Endothelial cell of umbilical vein (primary cell): ENCODE results near the gene CACNG4. TPM values are rescaled to one million over a fixed set of nuclear protein-coding genes. Genes with fewer than 3 reads are reported as not detected.

Experiments
- BruUV-seq: library from RNA; stranded (reverse); fragments of 400-500 nt; replicated peaks from 2 replicates; lab custom pipeline; 2021; lab: Mats Ljungman, UMichigan
- CTCF ChIA-PET: fragments of 300-600, 350-600 bp; sonication (Branson Sonifier 250); formaldehyde crosslinking; loops from one replicate; lab custom pipeline; 2021; ENCODE audit warnings: antibody characterized with exemption, inconsistent platforms; lab: Charles Lee
- POLR2A ChIA-PET: fragments of 300-600, 350-600 bp; sonication (Branson Sonifier 250); formaldehyde crosslinking; loops from one replicate; lab custom pipeline; 2021; ENCODE audit warnings: antibody characterized with exemption, inconsistent platforms; lab: Charles Lee
- DNase-seq: peaks from one replicate; pipeline ENCODE4 v3.0.0-alpha.2; 2011; ENCODE audit warnings: low read depth, low spot score
- FAIRE-seq: peaks from 2 replicates; lab custom pipeline; 2011; peaks lifted over from hg19 to GRCh38; lab: Jason Lieb, UNC
- H2AFZ ChIP-seq: 2 replicates; pipeline ENCODE4 v1.6.0; 2012; ENCODE audit warnings: low read depth, low read length, control low read depth, inconsistent platforms
- H3K27ac ChIP-seq: 2 replicates; pipeline ENCODE4 v1.5.1; 2011; ENCODE audit warnings: low read depth, mild to moderate bottlenecking, control low read depth, low read length, moderate library complexity; ENCODE audit not compliant: insufficient read depth
- H3K27me3 ChIP-seq, 2 experiments: 2 replicates each; pipeline versions ENCODE4 v1.6.0 to v1.6.1; 2011; ENCODE audit warnings: low read length in 2 of 2, mixed read lengths in 1 of 2; ENCODE audit not compliant: control insufficient read depth in 2 of 2, insufficient read depth in 2 of 2
- H3K36me3 ChIP-seq, 2 experiments: 2 replicates in 1 of 2; 3 replicates in 1 of 2; pipeline ENCODE4 v1.5.1; 2011; ENCODE audit warnings: low read length in 2 of 2, mild to moderate bottlenecking in 1 of 2, moderate library complexity in 1 of 2; ENCODE audit not compliant: control insufficient read depth in 2 of 2, insufficient read depth in 2 of 2; ENCODE audit errors: extremely low read depth in 1 of 2
- H3K4me1 ChIP-seq: 3 replicates; pipeline ENCODE4 v1.5.1; 2011; ENCODE audit warnings: mild to moderate bottlenecking, low read length; ENCODE audit not compliant: control insufficient read depth, insufficient read depth; ENCODE audit errors: extremely low read depth
- H3K4me2 ChIP-seq: 2 replicates; pipeline ENCODE4 v1.6.1; 2011; ENCODE audit warnings: low read length, control low read depth, mixed read lengths; ENCODE audit not compliant: insufficient read depth
- H3K4me3 ChIP-seq, 3 experiments: fragments of 200-600 bp in 1 of 3; sonication (generic), shearing (Covaris generic) in 1 of 3; replicated peaks in 1 of 3; 2 replicates each; pipeline ENCODE4 v1.5.1; 2011 to 2016; ENCODE audit warnings: control low read depth in 3 of 3, low read length in 3 of 3, mild to moderate bottlenecking in 2 of 3, inconsistent platforms in 1 of 3, low read depth in 1 of 3, moderate library complexity in 1 of 3; ENCODE audit not compliant: insufficient read depth in 1 of 3
- H3K79me2 ChIP-seq: 2 replicates; pipeline ENCODE4 v1.6.0; 2012; ENCODE audit warnings: low read length, inconsistent platforms; ENCODE audit not compliant: control insufficient read depth, insufficient read depth
- H3K9ac ChIP-seq: replicated peaks from 2 replicates; pipeline ENCODE3; 2011; ENCODE audit warnings: low read length, control low read depth; ENCODE audit not compliant: insufficient read depth; ENCODE audit errors: extremely low read depth
- H3K9me1 ChIP-seq: replicated peaks from 3 replicates; pipeline ENCODE4 v1.6.0; 2011; ENCODE audit warnings: mild to moderate bottlenecking, low read length; ENCODE audit not compliant: control insufficient read depth, insufficient read depth; ENCODE audit errors: extremely low read depth
- H3K9me3 ChIP-seq: replicated peaks from 2 replicates; pipeline ENCODE4 v1.5.1; 2012; ENCODE audit warnings: low read length, inconsistent platforms; ENCODE audit not compliant: control insufficient read depth, insufficient read depth
- H4K20me1 ChIP-seq: replicated peaks from 2 replicates; pipeline ENCODE3; 2011; ENCODE audit warnings: mild to moderate bottlenecking, low read length; ENCODE audit not compliant: control insufficient read depth, insufficient read depth; ENCODE audit errors: extremely low read depth
- EZH2 ChIP-seq: IDR thresholded peaks from 2 replicates; pipeline ENCODE4 v1.6.1; 2012; ENCODE audit warnings: borderline replicate concordance, low read depth, mild to moderate bottlenecking, moderate library complexity, low read length, inconsistent platforms; ENCODE audit not compliant: severe bottlenecking
- FOS ChIP-seq: IDR thresholded peaks from 2 replicates; pipeline ENCODE4 v1.6.1; 2011; ENCODE audit warnings: mild to moderate bottlenecking, low read length, moderate library complexity, borderline replicate concordance; ENCODE audit not compliant: insufficient read depth
- GATA2 ChIP-seq: IDR thresholded peaks from 2 replicates; pipeline ENCODE4 v1.7.0; 2011; ENCODE audit warnings: low read depth, mild to moderate bottlenecking, moderate library complexity, mixed read lengths, low read length; ENCODE audit not compliant: insufficient read length, insufficient read depth
- JUN ChIP-seq: IDR thresholded peaks from 2 replicates; pipeline ENCODE4 v1.6.1; 2011; ENCODE audit warnings: borderline replicate concordance, low read depth; ENCODE audit not compliant: insufficient read length, insufficient read depth
- MAX ChIP-seq: IDR thresholded peaks from 2 replicates; pipeline ENCODE4 v1.6.1; 2011; ENCODE audit not compliant: insufficient read depth, insufficient read length
- MYC ChIP-seq: IDR thresholded peaks from one replicate; pipeline ENCODE4 v1.6.1; 2011; ENCODE audit warnings: mild to moderate bottlenecking, low read depth, low read length
- POLR2A ChIP-seq: IDR thresholded peaks from 2 replicates; pipeline ENCODE4 v1.6.1; 2012; ENCODE audit warnings: low read depth, mild to moderate bottlenecking, control low read depth, low read length
- POLR2AphosphoS5 ChIP-seq: IDR thresholded peaks from 2 replicates; pipeline ENCODE4 v1.6.1; 2012; ENCODE audit warnings: low read depth, mild to moderate bottlenecking, control low read depth, low read length, moderate library complexity; ENCODE audit not compliant: insufficient read depth
- dilution Hi-C: fragments of 300-500 bp; cut with MboI; formaldehyde crosslinking; loops from one replicate; pipeline ENCODE4 v1.15.0; 2019; ENCODE audit warnings: low sequenced_read_pairs; ENCODE audit not compliant: extremely low pct_ligation_motif_present
- intact Hi-C: fragments of 100-400 bp; cut with micrococcal nuclease; formaldehyde crosslinking; loops from one replicate; pipeline ENCODE4 v1.10.0; 2022
- polyA plus RNA-seq, 4 experiments: library from polyadenylated mRNA; depleted of rRNA in 3 of 4; stranded (reverse) in 3 of 4; unstranded in 1 of 4; fragments of >200 nt; gene quantifications; 2 replicates each; pipeline versions ENCODE4 v1.2.1 to v1.2.3, GENCODE V29; 2011 to 2012; ENCODE audit warnings: missing spikeins in 1 of 4
- total RNA-seq: library from RNA; stranded (reverse); gene quantifications from 2 replicates; pipeline ENCODE4 v1.2.3, GENCODE V29; 2021
- TF ChIP-seq, protein P1 (sequence below), 2 donors: IDR thresholded peaks; 1 replicate in 1 of 2; 2 replicates in 1 of 2; pipeline ENCODE4 v1.5.1; 2011; ENCODE audit warnings: low read length in 2 of 2, mild to moderate bottlenecking in 2 of 2, moderate library complexity in 2 of 2, control low read depth in 1 of 2, inconsistent platforms in 1 of 2, low read depth in 1 of 2; ENCODE audit not compliant: insufficient read depth in 1 of 2; ENCODE audit errors: extremely low read depth in 1 of 2

Gene CACNG4
- total and polyA plus RNA-seq, 2 donors (not counting 3 experiments of a cell fraction or from before 2014, with no cell fraction given), result not detected

GRCh38 chr17:67072885-67073284 is 108.4 kb downstream of the CACNG4 start:
- Histone ChIP-seq H3K4me1 (no peaks in the 10 kb centered on the region), H4K20me1 (no peaks in the 10 kb centered on the region), H3K9me1 (no peaks in the 10 kb centered on the region), H2AFZ (no peak overlapping the region), H3K9ac (no peak overlapping the region), H3K36me3 (no peaks in the 10 kb centered on the region), H3K9me3 (no peaks in the 10 kb centered on the region), H3K4me2 (no peak overlapping the region), H3K27me3 (no peaks in the 10 kb centered on the region), H3K79me2 (no peaks in the 10 kb centered on the region), H3K4me3 (no peak overlapping the region), H3K27ac (no peak overlapping the region)
- no peak for DNase-seq
- ChIA-PET CTCF (no interaction called here), POLR2A (no interaction called here)
- no peak for FAIRE-seq
- no peak for TF ChIP-seq POLR2AphosphoS5
- TF ChIP-seq MYC, result no peak
- TF ChIP-seq GATA2, result no peak
- TF ChIP-seq FOS, result no peak
- TF ChIP-seq JUN, result no peak
- TF ChIP-seq POLR2A, result no peak
- no peak for TF ChIP-seq MAX
- TF ChIP-seq, protein P1, sequence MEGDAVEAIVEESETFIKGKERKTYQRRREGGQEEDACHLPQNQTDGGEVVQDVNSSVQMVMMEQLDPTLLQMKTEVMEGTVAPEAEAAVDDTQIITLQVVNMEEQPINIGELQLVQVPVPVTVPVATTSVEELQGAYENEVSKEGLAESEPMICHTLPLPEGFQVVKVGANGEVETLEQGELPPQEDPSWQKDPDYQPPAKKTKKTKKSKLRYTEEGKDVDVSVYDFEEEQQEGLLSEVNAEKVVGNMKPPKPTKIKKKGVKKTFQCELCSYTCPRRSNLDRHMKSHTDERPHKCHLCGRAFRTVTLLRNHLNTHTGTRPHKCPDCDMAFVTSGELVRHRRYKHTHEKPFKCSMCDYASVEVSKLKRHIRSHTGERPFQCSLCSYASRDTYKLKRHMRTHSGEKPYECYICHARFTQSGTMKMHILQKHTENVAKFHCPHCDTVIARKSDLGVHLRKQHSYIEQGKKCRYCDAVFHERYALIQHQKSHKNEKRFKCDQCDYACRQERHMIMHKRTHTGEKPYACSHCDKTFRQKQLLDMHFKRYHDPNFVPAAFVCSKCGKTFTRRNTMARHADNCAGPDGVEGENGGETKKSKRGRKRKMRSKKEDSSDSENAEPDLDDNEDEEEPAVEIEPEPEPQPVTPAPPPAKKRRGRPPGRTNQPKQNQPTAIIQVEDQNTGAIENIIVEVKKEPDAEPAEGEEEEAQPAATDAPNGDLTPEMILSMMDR (IDR thresholded peaks at IDR 0.05; ENCODE audit: extremely low read depth in 1 of 2, insufficient read depth in 1 of 2, low read depth in 1 of 2, low read length in 2 of 2), result no peak
- TF ChIP-seq EZH2, result no peak
- dilution Hi-C loops (no loop called here), intact Hi-C loops (no loop called here)
- BruUV-seq, result no TSS peak
